GM12878 (cell line): ENCODE results near the gene USP17L21. TPM values are rescaled to one million over a fixed set of nuclear protein-coding genes. Genes with fewer than 3 reads are reported as not detected.
"Not testable (repeated sequence)": the region's sequence is repeated elsewhere in the genome, so short reads cannot be mapped to it uniquely, and the experiment has no call there.

ENCODE experiments used
- ATAC-seq: fragments of 200-7000 bp; cut with Tn5 transposase; 3 replicates; pipeline ENCODE4 v1.9.1; 2020; ENCODE audit warnings: mild to moderate bottlenecking, moderate library complexity
- Bru-seq: library from RNA; stranded (reverse); fragments of 400-500 nt; gene quantifications from one replicate; lab custom pipeline; 2021; lab: Mats Ljungman, UMichigan
- BruChase-seq, 2 experiments: library from RNA; stranded (reverse); fragments of 400-500 nt; gene quantifications; one replicate each; lab custom pipeline; 2021; lab: Mats Ljungman, UMichigan
- BruUV-seq: library from RNA; stranded (reverse); fragments of 400-500 nt; replicated peaks from 2 replicates; lab custom pipeline; 2021; lab: Mats Ljungman, UMichigan
- CTCF ChIA-PET: fragments of 300-600 bp; sonication (Branson Sonifier 250); formaldehyde crosslinking; extraction: SDS; loops from one replicate; lab custom pipeline; 2021; ENCODE audit warnings: inconsistent platforms; lab: Yijun Ruan, JAX
- POLR2A ChIA-PET: fragments of 350-600 bp; formaldehyde crosslinking; extraction: SDS; loops from one replicate; lab custom pipeline; 2021; ENCODE audit warnings: inconsistent platforms; lab: Charles Lee
- RAD21 ChIA-PET: fragments of 300-600 bp; sonication (Branson Sonifier 250); formaldehyde crosslinking; loops from one replicate; lab custom pipeline; 2023; ENCODE audit warnings: antibody characterized with exemption; ENCODE audit not compliant: unreplicated experiment; lab: Charles Lee
- SMC1A ChIA-PET: fragments of 300-600 bp; sonication (Branson Sonifier 250); formaldehyde crosslinking; loops from one replicate; lab custom pipeline; 2023; ENCODE audit not compliant: unreplicated experiment, uncharacterized antibody; lab: Charles Lee
- DNase-seq: peaks from one replicate; pipeline ENCODE4 v3.0.0-alpha.2; 2011; ENCODE audit warnings: low read depth, low spot score
- FAIRE-seq: peaks from 3 replicates; lab custom pipeline; 2011; peaks lifted over from hg19 to GRCh38; lab: Jason Lieb, UNC
- H2AFZ ChIP-seq: 2 replicates; pipeline ENCODE4 v1.6.0; 2011; ENCODE audit warnings: low read depth, low read length, control low read depth; ENCODE audit not compliant: control insufficient read depth
- H3K27ac ChIP-seq: 2 replicates; pipeline ENCODE4 v1.5.1; 2011; ENCODE audit warnings: control low read depth; ENCODE audit not compliant: control insufficient read depth, insufficient read depth
- H3K27me3 ChIP-seq, 2 experiments: replicated peaks in 1 of 2; 2 replicates each; pipeline versions ENCODE4 v1.6.0 to v1.6.1; 2011; ENCODE audit warnings: low read length in 1 of 2; ENCODE audit not compliant: control insufficient read depth in 2 of 2, insufficient read depth in 2 of 2
- H3K36me3 ChIP-seq, 2 experiments: 2 replicates each; pipeline ENCODE4 v1.5.1; 2011; ENCODE audit warnings: low read length in 1 of 2; ENCODE audit not compliant: control insufficient read depth in 2 of 2, insufficient read depth in 2 of 2
- H3K4me1 ChIP-seq: 2 replicates; pipeline ENCODE4 v1.6.1; 2011; ENCODE audit warnings: mild to moderate bottlenecking, low read length, moderate library complexity, mixed read lengths; ENCODE audit not compliant: control insufficient read depth, insufficient read depth
- H3K4me2 ChIP-seq: 2 replicates; pipeline ENCODE4 v1.6.0; 2011; ENCODE audit warnings: control low read depth; ENCODE audit not compliant: control insufficient read depth, insufficient read depth
- H3K4me3 ChIP-seq: fragments of 200-600 bp; sonication (generic); 2 replicates; pipeline ENCODE4 v1.5.1; 2016
- H3K79me2 ChIP-seq: 2 replicates; pipeline ENCODE4 v1.6.0; 2011; ENCODE audit warnings: low read length; ENCODE audit not compliant: control insufficient read depth, insufficient read depth
- H3K9ac ChIP-seq: 2 replicates; pipeline ENCODE4 v1.8.0; 2011; ENCODE audit warnings: low read length, control low read depth, mixed read lengths; ENCODE audit not compliant: control insufficient read depth, insufficient read depth
- H3K9me3 ChIP-seq: replicated peaks from 3 replicates; pipeline ENCODE4 v1.5.1; 2011; ENCODE audit warnings: mild to moderate bottlenecking, low read length; ENCODE audit not compliant: control insufficient read depth, insufficient read depth
- H4K20me1 ChIP-seq: 2 replicates; pipeline ENCODE4 v1.6.0; 2011; ENCODE audit not compliant: control insufficient read depth, insufficient read depth
- WGBS: methylation state at CpG from one replicate; pipeline ENCODE4 v1.1.6; 2016; ENCODE audit warnings: low lambda C conversion rate; ENCODE audit not compliant: insufficient replicate concordance, insufficient coverage; ENCODE audit errors: missing lambda C conversion rate; 5-methylcytosine and 5-hydroxymethylcytosine counted together
- in situ Hi-C: fragments of 300-500 bp; cut with MboI; formaldehyde crosslinking; loops from 9 replicates; pipeline ENCODE4 v1.14.3; 2018; ENCODE audit warnings: mixed read lengths
- intact Hi-C: fragments of 100-400 bp; cut with micrococcal nuclease; formaldehyde crosslinking; loops from one replicate; pipeline ENCODE4 v1.14.2; 2022; ENCODE audit not compliant: unreplicated experiment
- long read RNA-seq, 2 experiments: library from polyadenylated mRNA; unstranded; transcript quantifications; one replicate each; pipeline ENCODE4 v2.0.0, GENCODE V29; 2019 to 2020
- polyA minus RNA-seq, 3 experiments: library from RNA; depleted of rRNA, polyadenylated mRNA; stranded (reverse); fragments of >200 nt; gene quantifications; 2 replicates each; pipeline ENCODE4 v1.2.3, GENCODE V29; 2011
- polyA plus RNA-seq, 11 experiments: library from polyadenylated mRNA; depleted of rRNA in 4 of 11; unstranded in 6 of 11; stranded (reverse) in 5 of 11; fragments of >200 nt; fragmentation: Nextera tagmentation in 4 of 11; fragmentation: Illumina TruSeq in 1 of 11; extraction: Ambion mirVana in 4 of 11; extraction: Trizol in 1 of 11; gene quantifications; 1 replicate in 1 of 11; 2 replicates in 10 of 11; pipeline versions ENCODE4 v1.2.1 to v1.2.3, GENCODE V29; 2011 to 2016; ENCODE audit warnings: inconsistent platforms in 2 of 11, missing spikeins in 2 of 11, low read depth in 1 of 11
- total RNA-seq, 4 experiments: library from RNA; depleted of rRNA in 3 of 4; stranded (reverse); fragments of >200 nt in 3 of 4; fragmentation: Illumina TruSeq in 1 of 4; extraction: Trizol in 1 of 4; gene quantifications; 2 replicates each; pipeline versions ENCODE4 v1.2.1 to v1.2.3, GENCODE V29; 2013 to 2021

USP17L21 gene
- total RNA-seq (2013; cell fraction: nucleolus; rRNA removed): not detected in 2 replicates
- total RNA-seq (2014; rRNA removed): not detected in 2 replicates
- not detected in 2 replicates for total RNA-seq (2014; rRNA removed; fragmentation: Illumina TruSeq; extraction: Trizol)
- not detected in 2 replicates for total RNA-seq (2021)
- polyA plus RNA-seq (2011; ENCODE audit: low read depth): not detected
- not detected in 2 replicates for polyA plus RNA-seq (2011; rRNA removed)
- not detected in 2 replicates for polyA plus RNA-seq (2011; cell fraction: cytosol; rRNA removed)
- polyA plus RNA-seq (2011; cell fraction: nucleus; rRNA removed): not detected in 2 replicates
- polyA plus RNA-seq (2012): not detected in 2 replicates
- polyA plus RNA-seq (2014; fragmentation: Illumina TruSeq; extraction: Trizol): not detected in 2 replicates
- not detected for polyA plus RNA-seq (2014; fragmentation: Nextera tagmentation; extraction: Ambion mirVana)
- not detected in 2 replicates for polyA plus RNA-seq (2014; rRNA removed)
- polyA plus RNA-seq (2016; fragmentation: Nextera tagmentation; extraction: Ambion mirVana): not detected
- not detected in 2 replicates for polyA minus RNA-seq (2011; rRNA and poly(A)+ RNA removed)
- not detected in 2 replicates for polyA minus RNA-seq (2011; cell fraction: cytosol; rRNA and poly(A)+ RNA removed)
- not detected in 2 replicates for polyA minus RNA-seq (2011; cell fraction: nucleus; rRNA and poly(A)+ RNA removed)
- Bru-seq, nascent RNA: not detected
- BruChase-seq, experiment 1, labeled RNA remaining after a 6-hour chase: not detected
- BruChase-seq, experiment 2, labeled RNA remaining after a 2-hour chase: not detected
- long read RNA-seq, experiment 1: 0 reads
- long read RNA-seq, experiment 2: 0 reads

GRCh38 chr4:9262572-9262971 is at the start of gene USP17L21:
Gene USP17L21, plus strand, starts transcription at chr4:9262872. Its CDS starts 0 bp downstream, at chr4:9262872.
- in situ Hi-C loops, H4K20me1 ChIP-seq, H2AFZ ChIP-seq, H3K36me3 ChIP-seq, H3K79me2 ChIP-seq, H3K4me1 ChIP-seq, RAD21 ChIA-PET, H3K9ac ChIP-seq, H3K27ac ChIP-seq, H3K4me3 ChIP-seq, H3K27me3 ChIP-seq, DNase-seq, H3K4me2 ChIP-seq, H3K9me3 ChIP-seq, POLR2A ChIA-PET, ATAC-seq, intact Hi-C loops, FAIRE-seq, SMC1A ChIA-PET, CTCF ChIA-PET, BruUV-seq: not testable (repeated sequence)
- no CpG with 5 or more reads among the region's 13 CpGs for WGBS

GRCh38 chr4:9214701-9215100 is 48.0 kb upstream of the USP17L21 start:
- CTCF ChIA-PET, SMC1A ChIA-PET, intact Hi-C loops, H3K9ac ChIP-seq, H2AFZ ChIP-seq, H4K20me1 ChIP-seq, H3K27ac ChIP-seq, BruUV-seq, H3K4me1 ChIP-seq, in situ Hi-C loops, H3K36me3 ChIP-seq, DNase-seq, H3K4me2 ChIP-seq, H3K9me3 ChIP-seq, FAIRE-seq, H3K4me3 ChIP-seq, POLR2A ChIA-PET, RAD21 ChIA-PET, H3K27me3 ChIP-seq, H3K79me2 ChIP-seq, ATAC-seq: not testable (repeated sequence)
- WGBS: 47% methylated on average over 10 of the region's 14 CpGs

- H3K9me3 ChIP-seq, DNase-seq, H3K36me3 ChIP-seq, H3K27me3 ChIP-seq, H2AFZ ChIP-seq, intact Hi-C loops, in situ Hi-C loops, H3K4me3 ChIP-seq, RAD21 ChIA-PET, H4K20me1 ChIP-seq, H3K27ac ChIP-seq, H3K4me1 ChIP-seq, FAIRE-seq, H3K79me2 ChIP-seq, ATAC-seq, H3K9ac ChIP-seq, CTCF ChIA-PET, BruUV-seq, H3K4me2 ChIP-seq, SMC1A ChIA-PET, POLR2A ChIA-PET: not testable (repeated sequence)
- WGBS: no CpG with 5 or more reads among the region's 14 CpGs
Measured at GRCh38 chr4:9215105-9215504, 47.6 kb upstream of the USP17L21 start, which contains the start of gene USP17L11. Gene USP17L11, plus strand, starts transcription at chr4:9215405. Its CDS starts 0 bp downstream, at chr4:9215405.
